Colonic mucosa (tissue), 4 donors: ENCODE measurements around the gene AMOT. TPM values are rescaled to one million over a fixed set of nuclear protein-coding genes. Genes with fewer than 3 reads are reported as not detected.
A peak's percentile ranks its signal among the peaks of the same experiment; 100 is the strongest.

Source experiments
- DNase-seq: peaks from one replicate; pipeline ENCODE4 v3.0.0-alpha.2; 2020
- H3K27ac ChIP-seq: fragments of 200-600 bp; one replicate; pipeline ENCODE4 v1.8.0; 2021
- H3K27me3 ChIP-seq: fragments of 200-600 bp; one replicate; pipeline ENCODE4 v1.8.0; 2021
- H3K36me3 ChIP-seq: fragments of 200-600 bp; one replicate; pipeline ENCODE4 v1.8.0; 2021
- H3K4me1 ChIP-seq: fragments of 200-600 bp; one replicate; pipeline ENCODE4 v1.8.0; 2021; ENCODE audit warnings: mild to moderate bottlenecking
- H3K4me3 ChIP-seq: fragments of 200-600 bp; one replicate; pipeline ENCODE4 v1.8.0; 2021
- H3K9ac ChIP-seq, 2 donors: one replicate each; pipeline ENCODE4 v1.7.0; 2013; ENCODE audit warnings: control low read depth in 2 of 2, low read depth in 2 of 2, low read length in 2 of 2
- H3K9me3 ChIP-seq: fragments of 200-600 bp; one replicate; pipeline ENCODE4 v1.8.0; 2021
- CTCF ChIP-seq: fragments of 200-600 bp; IDR thresholded peaks from one replicate; pipeline ENCODE4 v1.8.0; 2022; ENCODE audit warnings: antibody characterized with exemption, mild to moderate bottlenecking
- intact Hi-C: fragments of 100-400 bp; cut with DNase I; formaldehyde crosslinking; loops from one replicate; pipeline ENCODE4 v1.14.1; 2022
- total RNA-seq, 2 donors: library from RNA; stranded (reverse); fragmentation: NEBNext Ultra II Directional in 1 of 2; extraction: Animal tissue kit (Norgen Biotek cat#: 25700) in 1 of 2; gene quantifications; one replicate each; pipeline ENCODE4 v1.2.1, GENCODE V29; 2021
- donor health status: healthy.
- donor health status: DM: no; HTN: no; CAD: no.
- donor health status: DM: no; HTN: no; CAD: no.

The AMOT gene
- total RNA-seq, 2 donors from 2014 or later, result 23.3 to 24.2 TPM

DNA sequence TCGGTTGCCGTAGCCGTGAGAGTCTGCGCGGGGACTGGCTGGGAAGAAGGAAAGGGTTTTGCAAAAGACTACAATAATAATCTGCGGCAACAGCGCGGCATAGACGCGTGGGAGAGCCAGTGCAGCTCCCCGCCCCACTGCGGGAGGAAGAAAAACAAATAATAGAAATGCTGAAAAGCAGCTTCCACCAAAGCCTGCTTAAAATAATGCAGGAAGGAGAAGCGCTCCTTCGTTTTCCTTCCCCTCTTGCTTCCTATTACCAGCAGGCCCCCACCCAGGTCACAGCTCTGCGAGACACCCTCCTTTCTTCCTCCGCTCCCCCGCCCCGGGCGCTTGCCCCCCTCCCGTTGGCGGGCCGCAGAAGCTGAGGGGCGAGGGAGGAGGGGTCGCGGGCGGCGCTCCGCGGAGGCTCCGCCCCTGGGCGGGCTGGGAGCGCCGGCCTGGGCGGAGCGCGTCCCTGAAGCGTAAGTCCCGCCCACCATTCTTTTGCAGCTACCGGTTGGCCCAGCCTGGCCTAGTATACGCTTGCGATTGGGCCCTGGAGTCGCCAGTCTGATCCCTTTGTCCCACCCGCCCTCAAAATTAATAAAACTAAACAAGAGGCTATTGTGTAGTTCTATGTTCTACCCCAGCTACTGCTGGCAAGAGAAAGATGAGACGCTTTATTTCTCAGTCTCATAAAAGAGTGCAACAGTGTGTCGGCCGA lies 636 bp upstream of the AMOT start:
- peak overlapping the region; percentile 45 to 83 for H3K9ac ChIP-seq

GRCh38 chrX:112839856-112840255 lies 775 bp downstream of the AMOT start:
- Histone ChIP-seq H3K9ac (peak overlapping the region in 1 of 2 donors; percentile 83), H3K27ac (peak overlapping the region; percentile 58), H3K4me3 (peak overlapping the region; percentile 38), H3K4me1 (no peaks in the 10 kb centered on the region), H3K27me3 (no peaks in the 10 kb centered on the region), H3K36me3 (no peaks in the 10 kb centered on the region), H3K9me3 (no peaks in the 10 kb centered on the region)
- no peak for DNase-seq
- no peak for TF ChIP-seq CTCF
- intact Hi-C loops, result no loop called here

More for the DNA sequence above, 636 bp upstream of the AMOT start:
- Histone ChIP-seq H3K4me1 (no peaks in the 10 kb centered on the region), H3K36me3 (no peaks in the 10 kb centered on the region), H3K4me3 (peak overlapping the region; percentile 38), H3K27ac (peak overlapping the region; percentile 58), H3K9me3 (no peaks in the 10 kb centered on the region), H3K27me3 (no peaks in the 10 kb centered on the region)
- DNase-seq, result peak; percentile 83
- no peak for TF ChIP-seq CTCF
- intact Hi-C loops, result no loop called here

DNA sequence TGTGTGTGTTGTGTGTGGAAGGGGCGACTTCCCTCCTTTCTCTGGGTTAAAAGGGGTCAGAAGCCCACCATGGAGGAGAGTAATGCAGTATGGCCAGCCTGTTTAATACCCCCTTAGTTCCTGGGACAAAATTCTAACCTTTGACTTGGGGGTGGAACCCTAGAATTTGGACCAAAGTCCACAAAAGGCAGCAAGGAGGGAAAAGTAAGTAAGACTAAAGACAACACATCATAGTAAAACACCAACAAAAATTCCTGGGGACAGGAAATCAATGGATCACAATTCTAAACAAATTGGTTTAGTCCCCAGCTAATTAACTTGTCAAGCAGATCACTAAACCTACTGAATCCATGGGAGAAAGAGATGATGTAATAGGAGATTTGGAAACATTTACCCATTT lies 3.1 kb downstream of the AMOT start:
- Histone ChIP-seq H3K27me3 (no peaks in the 10 kb centered on the region), H3K36me3 (no peaks in the 10 kb centered on the region), H3K9me3 (no peaks in the 10 kb centered on the region), H3K4me3 (no peak overlapping the region), H3K4me1 (no peaks in the 10 kb centered on the region), H3K27ac (no peak overlapping the region), H3K9ac (no peak overlapping the region)
- DNase-seq, result no peak
- no peak for TF ChIP-seq CTCF
- intact Hi-C loops, result no loop called here

DNA sequence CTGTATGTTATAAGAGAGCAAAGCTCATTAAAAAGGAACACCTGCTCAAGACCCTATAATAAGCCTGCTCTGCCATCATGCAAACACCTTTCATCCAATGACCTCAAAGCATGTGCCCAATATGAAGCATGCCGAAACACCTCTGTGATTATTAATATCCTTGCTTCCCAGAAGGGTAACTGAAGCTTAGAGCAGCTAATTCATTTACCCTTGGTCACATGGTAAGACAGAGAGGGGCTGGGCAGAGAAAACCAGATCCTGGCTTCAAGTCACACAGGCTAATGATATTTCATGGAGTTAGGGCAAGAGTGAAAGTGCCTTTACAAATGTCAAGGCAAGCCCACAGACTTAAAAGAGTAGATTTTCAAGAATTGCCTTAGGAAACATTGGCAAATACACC lies 5.6 kb downstream of the AMOT start:
- H3K9ac ChIP-seq, result no peak overlapping the region
- DNase-seq, result no peak
- H3K9me3 ChIP-seq, result no peaks in the 10 kb centered on the region
- H3K27me3 ChIP-seq, result peaks cover 2% of the 10 kb centered on the region
- no peaks in the 10 kb centered on the region for H3K36me3 ChIP-seq
- intact Hi-C loops, result no loop called here
- H3K4me1 ChIP-seq, result no peaks in the 10 kb centered on the region
- TF ChIP-seq CTCF, result no peak
- no peak overlapping the region for H3K27ac ChIP-seq
- H3K4me3 ChIP-seq, result no peak overlapping the region

DNA sequence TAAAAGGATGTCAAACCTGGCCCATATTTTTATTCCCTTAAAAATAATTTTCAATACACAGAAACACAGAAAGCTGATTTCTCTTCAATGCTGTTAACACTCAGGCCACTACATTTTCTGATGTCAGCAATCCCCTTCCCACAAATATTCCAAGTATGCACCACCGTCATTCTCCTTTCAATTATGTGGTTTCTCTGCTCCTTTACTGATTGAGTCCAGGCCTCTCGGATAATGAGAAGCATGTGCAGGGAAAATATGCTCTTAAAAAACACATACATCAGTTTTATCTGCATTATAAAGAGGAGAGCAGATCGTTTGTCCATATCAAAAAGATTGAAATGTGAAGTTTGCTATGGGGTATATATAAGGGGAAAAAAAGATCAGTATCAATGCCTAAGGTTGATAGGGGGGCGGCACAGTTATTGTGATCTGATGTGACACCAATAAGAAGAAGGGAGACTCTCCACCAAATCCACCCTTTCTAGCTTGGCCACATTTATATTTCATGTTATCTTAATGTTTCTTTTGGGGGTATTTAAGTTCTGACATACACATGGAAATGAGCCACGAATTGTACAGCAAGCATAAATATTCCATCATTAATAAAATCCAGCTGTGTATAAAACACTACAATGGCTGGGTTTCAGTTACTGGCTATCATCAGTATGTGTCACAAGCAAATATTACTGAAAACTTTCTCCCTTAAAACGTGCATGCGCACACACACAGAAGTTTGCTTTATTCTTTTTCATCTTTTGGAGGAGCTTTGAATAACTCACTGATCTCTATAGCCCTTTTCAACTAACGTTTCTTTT lies 6.4 kb downstream of the AMOT start:
- Histone ChIP-seq H3K9ac (no peak overlapping the region), H3K9me3 (no peaks in the 10 kb centered on the region), H3K27ac (no peak overlapping the region), H3K4me3 (no peak overlapping the region), H3K36me3 (no peaks in the 10 kb centered on the region), H3K4me1 (no peaks in the 10 kb centered on the region), H3K27me3 (peaks cover 4% of the 10 kb centered on the region)
- intact Hi-C loops, result no loop called here
- TF ChIP-seq CTCF, result no peak
- DNase-seq, result no peak
